Omental fat pad (tissue), 4 donors: Measurements from ENCODE around the gene LGALS3BP. TPM values are rescaled to one million over a fixed set of nuclear protein-coding genes. Genes with fewer than 3 reads are reported as not detected.

ENCODE experiments used
- ATAC-seq: fragments of 150-250 bp; one replicate; pipeline ENCODE4 v1.9.1; 2016; ENCODE audit warnings: mild to moderate bottlenecking, moderate library complexity; ENCODE audit not compliant: low FRiP score
- DNase-seq: peaks from one replicate; pipeline ENCODE4 v3.0.0-alpha.2; 2019; ENCODE audit warnings: low spot score
- total RNA-seq, 4 donors: library from RNA; depleted of rRNA; stranded (reverse); fragments of >200 nt; gene quantifications; one replicate each; pipeline ENCODE4 v1.1.0, GENCODE V29; 2016
- TF ChIP-seq, protein P1 (sequence below), 3 donors: fragments of 450-650 bp; IDR thresholded peaks; one replicate each; pipeline ENCODE4 v1.5.1; 2016 to 2017; ENCODE audit warnings: antibody characterized with exemption in 3 of 3, mild to moderate bottlenecking in 3 of 3, moderate library complexity in 2 of 3

Gene LGALS3BP
- total RNA-seq, 4 donors from 2014 or later = 325 to 516 (median 441) TPM

DNA sequence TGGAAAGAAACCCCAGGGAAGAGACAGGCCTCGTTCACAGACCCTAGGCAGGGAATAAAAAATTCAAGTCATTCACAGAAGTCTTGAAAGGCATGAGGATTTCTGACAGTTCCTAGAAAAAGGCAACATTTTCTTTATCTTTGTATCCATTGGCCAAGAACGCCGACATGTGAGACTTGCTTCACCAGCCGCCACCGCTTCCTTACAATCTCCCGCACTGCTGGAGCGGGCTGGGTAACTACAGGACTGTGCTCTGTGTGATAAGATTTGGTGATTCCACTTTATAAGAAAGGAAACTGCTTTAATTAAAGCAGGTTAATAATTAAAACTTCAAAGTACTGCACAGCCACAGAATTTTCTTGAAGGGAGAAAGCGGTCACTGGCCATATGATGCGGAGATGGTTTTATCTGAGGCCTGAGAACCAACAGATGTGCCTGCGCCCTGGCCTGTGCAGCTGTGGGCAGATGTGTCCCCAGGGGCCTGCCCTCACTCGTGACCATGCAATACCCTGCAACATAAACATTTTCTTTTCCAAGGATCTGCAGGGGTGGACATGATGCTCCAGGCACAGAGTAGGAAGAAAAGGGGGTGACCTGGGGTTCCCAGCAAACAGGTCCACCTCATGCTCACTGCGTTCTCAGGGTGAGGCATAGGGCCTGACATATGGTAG is 13.0 kb upstream of the LGALS3BP start:
- TF ChIP-seq, protein P1, sequence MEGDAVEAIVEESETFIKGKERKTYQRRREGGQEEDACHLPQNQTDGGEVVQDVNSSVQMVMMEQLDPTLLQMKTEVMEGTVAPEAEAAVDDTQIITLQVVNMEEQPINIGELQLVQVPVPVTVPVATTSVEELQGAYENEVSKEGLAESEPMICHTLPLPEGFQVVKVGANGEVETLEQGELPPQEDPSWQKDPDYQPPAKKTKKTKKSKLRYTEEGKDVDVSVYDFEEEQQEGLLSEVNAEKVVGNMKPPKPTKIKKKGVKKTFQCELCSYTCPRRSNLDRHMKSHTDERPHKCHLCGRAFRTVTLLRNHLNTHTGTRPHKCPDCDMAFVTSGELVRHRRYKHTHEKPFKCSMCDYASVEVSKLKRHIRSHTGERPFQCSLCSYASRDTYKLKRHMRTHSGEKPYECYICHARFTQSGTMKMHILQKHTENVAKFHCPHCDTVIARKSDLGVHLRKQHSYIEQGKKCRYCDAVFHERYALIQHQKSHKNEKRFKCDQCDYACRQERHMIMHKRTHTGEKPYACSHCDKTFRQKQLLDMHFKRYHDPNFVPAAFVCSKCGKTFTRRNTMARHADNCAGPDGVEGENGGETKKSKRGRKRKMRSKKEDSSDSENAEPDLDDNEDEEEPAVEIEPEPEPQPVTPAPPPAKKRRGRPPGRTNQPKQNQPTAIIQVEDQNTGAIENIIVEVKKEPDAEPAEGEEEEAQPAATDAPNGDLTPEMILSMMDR (IDR thresholded peaks at IDR 0.05) = no peak
- no peak for ATAC-seq
- no peak for DNase-seq

DNA sequence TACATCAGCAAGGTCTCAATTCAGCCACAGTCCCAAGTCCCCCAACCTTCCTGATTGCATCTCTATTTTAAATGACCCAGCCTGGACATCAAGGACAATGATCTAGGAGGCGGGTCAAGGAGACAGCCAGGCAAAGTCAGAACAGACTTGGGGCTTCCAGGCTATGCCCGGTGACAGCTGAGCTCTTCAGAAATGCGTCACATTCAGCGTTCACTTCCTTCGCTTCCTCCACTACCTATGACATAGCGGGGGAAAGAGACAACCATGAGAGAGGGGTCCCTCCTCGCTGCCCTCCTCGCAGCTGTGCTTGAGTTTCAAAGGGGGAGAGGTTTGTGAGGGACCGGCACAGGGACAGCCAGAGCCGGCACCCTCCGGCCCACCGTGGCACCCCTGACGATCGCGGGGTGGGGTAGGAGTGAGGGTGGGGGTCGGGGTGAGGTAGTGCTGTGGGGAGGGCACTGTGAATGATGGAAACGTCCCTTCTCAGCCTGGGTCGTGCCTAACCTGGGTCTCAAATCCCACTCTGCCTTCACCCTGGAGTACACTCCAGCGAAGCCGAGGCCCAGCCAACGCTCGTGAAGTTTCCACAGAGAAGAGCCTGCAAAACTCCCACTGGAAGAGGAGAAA is 12.3 kb upstream of the LGALS3BP start:
- TF ChIP-seq, protein P1 (IDR thresholded peaks at IDR 0.05) = no peak
- ATAC-seq (no peak), DNase-seq (no peak)

DNA sequence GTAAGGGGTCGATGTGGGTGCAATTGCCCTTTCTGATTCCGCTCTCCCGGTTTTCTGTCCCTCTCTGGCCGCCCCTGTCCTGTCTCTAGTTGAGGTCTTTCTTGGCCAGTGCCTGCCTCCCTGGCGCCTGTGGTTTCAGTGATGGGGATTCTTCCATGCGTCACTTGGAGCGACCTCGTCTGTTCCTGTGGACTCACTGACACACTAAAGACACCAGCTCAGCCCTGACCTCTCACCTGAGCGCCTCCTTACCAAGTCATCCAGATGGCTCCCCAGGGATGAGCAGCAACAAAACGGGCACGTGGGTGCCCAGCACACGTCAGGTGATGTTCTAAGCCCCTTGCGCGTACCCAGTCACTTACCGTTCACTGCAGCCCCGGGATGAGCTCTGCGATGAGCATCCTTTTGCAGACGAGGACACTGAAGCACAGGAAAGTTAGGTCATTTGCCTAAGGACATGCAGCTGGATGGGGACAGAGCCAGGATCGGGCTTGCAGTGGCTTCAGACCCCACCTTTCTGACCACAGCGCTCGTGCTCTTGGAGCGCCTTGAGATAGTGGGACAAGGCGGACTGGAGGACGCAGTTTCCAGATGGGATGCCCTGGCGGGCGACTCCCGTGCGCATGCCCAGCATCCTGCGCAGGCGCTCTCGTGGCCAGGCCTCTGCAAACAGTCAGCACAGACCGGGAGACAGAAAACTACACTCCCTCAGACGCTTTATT is 11.5 kb upstream of the LGALS3BP start:
- TF ChIP-seq, protein P1 (IDR thresholded peaks at IDR 0.05) = no peak
- DNase-seq = no peak
- ATAC-seq = no peak

DNA sequence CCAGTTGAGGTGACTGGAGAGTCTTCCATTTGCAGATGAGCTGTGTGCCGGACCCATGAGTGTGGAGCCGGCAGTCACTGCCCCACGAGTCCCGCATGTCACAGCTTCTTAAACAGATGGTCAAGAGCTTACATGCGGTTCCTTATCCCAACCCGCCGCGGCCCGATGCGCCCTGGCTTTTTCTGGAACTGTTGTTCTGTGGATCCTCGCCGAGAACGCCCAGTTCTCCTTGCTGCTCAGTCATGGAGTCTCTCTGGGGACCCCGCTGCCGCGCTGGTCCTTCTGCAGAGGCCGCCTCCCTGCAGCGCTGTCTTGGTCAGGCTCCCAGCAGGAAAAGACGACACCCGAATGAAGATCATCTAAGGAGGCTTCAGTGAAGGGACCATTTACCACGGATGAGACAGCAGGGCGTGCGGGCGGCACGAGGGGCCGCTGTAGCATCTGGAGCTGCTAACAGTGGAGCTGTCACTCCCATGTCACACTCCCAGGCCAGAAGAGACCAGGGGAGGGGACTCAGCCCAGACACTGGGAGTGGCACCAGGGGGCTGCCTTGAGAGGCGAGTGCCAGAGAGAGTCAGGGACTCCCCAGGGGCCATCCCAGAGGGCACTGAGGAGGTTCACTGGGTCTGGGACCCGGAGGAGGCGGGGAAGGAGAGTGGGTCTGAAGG is 10.8 kb upstream of the LGALS3BP start:
- no peak for ATAC-seq
- TF ChIP-seq, protein P1 (IDR thresholded peaks at IDR 0.05) = no peak
- DNase-seq = no peak

DNA sequence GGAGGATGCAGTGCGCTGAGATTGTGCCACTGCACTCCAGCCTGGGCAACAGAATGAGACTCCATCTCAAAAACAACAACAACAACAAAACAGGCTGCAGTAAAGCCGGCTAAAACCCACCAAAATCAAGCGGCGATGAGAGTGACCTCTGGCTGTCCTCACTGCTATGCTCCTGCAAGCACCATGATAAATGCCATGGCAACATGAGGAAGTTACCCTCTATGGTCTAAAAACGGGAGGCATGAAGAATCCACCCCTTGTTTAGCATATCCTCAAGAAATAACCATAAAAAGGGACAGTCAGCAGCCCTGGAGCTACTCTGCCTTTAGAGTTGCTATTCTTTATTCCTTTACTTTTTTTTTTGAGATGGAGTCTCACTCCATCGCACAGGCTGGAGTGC is 8.4 kb upstream of the LGALS3BP start:
- no peak for ATAC-seq
- no peak for DNase-seq
- TF ChIP-seq, protein P1 (IDR thresholded peaks at IDR 0.05) = no peak

DNA sequence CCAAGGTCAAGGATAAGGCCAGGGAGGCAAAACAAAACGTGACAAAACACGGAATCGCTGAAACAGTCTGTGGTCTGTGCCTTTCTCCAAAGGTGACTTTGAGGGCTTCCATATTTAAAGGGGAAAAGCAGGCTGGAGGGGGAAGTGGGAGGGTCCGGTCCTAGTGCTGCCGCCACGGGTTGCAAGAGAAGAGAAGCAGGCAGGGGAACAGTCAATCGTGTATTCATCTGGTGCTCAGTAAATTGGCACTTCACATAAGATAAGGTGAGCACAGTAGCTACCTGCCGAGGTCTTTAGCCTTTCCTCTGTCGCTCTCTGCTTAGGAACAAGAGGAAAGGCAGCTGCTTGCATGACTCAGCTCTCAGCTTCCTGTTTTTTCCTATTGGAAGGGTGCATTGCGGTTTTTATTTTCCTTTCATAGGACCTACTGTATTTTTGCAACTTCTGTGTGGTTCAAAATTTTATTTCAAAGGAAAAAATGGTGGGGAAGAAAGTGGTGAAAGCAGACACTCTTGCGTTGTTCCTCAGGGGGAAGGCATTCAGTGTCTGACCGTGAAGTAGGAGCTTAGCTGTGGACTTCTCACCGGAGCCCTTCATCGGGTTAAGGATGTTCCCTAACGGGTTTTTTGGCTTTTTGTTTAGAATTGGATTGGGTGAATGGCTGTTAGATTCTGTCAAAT is 7.1 kb upstream of the LGALS3BP start:
- TF ChIP-seq, protein P1 (IDR thresholded peaks at IDR 0.05) = no peak
- peak; percentile 57 for ATAC-seq
- no peak for DNase-seq
